Gastroesophageal sphincter (tissue), 3 donors: ENCODE data around the gene TAF1.

Experiments
- CTCF ChIP-seq, 4 experiments: fragments of 200-600 bp in 2 of 4; fragments of 450-650 bp in 2 of 4; sonication (generic) in 1 of 4; IDR thresholded peaks; one replicate each; pipeline ENCODE4 v1.5.1; 2017 to 2019; ENCODE audit warnings: antibody characterized with exemption in 4 of 4, mild to moderate bottlenecking in 2 of 4, moderate library complexity in 2 of 4
- EP300 ChIP-seq: sonication (generic); formaldehyde crosslinking; IDR thresholded peaks from one replicate; pipeline ENCODE4 v1.6.1; 2017; ENCODE audit warnings: antibody characterized with exemption, mild to moderate bottlenecking
- POLR2A ChIP-seq, 2 donors: fragments of 450-650 bp; IDR thresholded peaks; one replicate each; pipeline ENCODE4 v1.6.1; 2017; ENCODE audit warnings: antibody characterized with exemption in 2 of 2, mild to moderate bottlenecking in 2 of 2, moderate library complexity in 1 of 2
- POLR2AphosphoS5 ChIP-seq: sonication (generic); formaldehyde crosslinking; IDR thresholded peaks from one replicate; pipeline ENCODE4 v1.6.1; 2017; ENCODE audit warnings: antibody characterized with exemption

DNA sequence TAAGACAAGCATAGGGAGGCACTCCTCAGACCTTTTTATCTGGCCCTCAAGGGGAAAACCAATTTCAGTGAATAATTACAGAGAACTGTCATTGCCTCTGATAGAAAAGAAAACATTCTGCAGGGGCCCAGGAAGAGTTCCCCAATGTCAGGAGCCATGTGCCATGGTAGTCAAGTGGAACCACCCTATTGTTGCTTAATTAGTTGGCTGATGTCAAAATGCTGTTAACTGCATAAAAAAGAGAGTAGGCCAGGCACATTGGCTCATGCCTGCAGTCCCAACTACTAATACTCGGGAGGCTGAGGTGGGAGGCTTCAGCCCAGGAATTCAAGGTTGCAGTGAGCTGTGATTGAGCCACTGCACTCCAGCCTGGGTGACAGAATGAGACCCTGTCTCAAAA, 138.2 kb downstream of the TAF1 start:
- TF ChIP-seq CTCF (IDR thresholded peaks at IDR 0.05) = no peak
- TF ChIP-seq EP300 = no peak
- TF ChIP-seq POLR2A (IDR thresholded peaks at IDR 0.05) = no peak
- TF ChIP-seq POLR2AphosphoS5 = no peak
